Activated CD8-positive, alpha-beta memory T cell treated with anti-CD3 and anti-CD28 coated beads, Interleukin-2, amount 50 U/mL, for 1 hour (primary cell): ENCODE results near the gene MED13L.

Experiments
- DNase-seq: peaks from one replicate; pipeline ENCODE4 v3.0.0-alpha.2; 2020; ENCODE audit errors: extremely low read depth

Gene MED13L

GRCh38 chr12:115910057-115910456, 367.4 kb downstream of the MED13L start:
- DNase-seq, result no peak
